Putamen (tissue), 1 donor: ENCODE results near the gene KCNG1.
"Not testable (repeated sequence)": the region's sequence is repeated elsewhere in the genome, so short reads cannot be mapped to it uniquely, and the experiment has no call there.

Experiments
- DNase-seq: peaks from one replicate; pipeline ENCODE4 v3.0.0-alpha.2; 2016; ENCODE audit warnings: low spot score

The KCNG1 gene

DNA sequence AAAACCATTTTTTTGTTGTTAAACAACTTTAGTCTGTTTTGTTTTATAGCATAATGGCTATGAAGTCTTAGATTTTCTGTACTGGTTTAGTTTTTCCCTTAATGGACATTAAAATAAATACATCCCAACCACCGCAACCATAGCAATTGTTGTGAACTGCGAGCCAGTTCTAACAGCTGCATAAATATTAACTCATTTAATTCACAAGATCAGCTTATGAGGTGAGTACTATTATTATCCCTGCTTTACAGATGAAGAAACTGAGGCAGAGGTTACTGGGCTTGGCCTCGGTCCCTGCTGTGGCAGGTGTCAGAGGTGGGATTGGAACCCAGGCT, 41.2 kb downstream of the KCNG1 start:
- DNase-seq, result no peak

DNA sequence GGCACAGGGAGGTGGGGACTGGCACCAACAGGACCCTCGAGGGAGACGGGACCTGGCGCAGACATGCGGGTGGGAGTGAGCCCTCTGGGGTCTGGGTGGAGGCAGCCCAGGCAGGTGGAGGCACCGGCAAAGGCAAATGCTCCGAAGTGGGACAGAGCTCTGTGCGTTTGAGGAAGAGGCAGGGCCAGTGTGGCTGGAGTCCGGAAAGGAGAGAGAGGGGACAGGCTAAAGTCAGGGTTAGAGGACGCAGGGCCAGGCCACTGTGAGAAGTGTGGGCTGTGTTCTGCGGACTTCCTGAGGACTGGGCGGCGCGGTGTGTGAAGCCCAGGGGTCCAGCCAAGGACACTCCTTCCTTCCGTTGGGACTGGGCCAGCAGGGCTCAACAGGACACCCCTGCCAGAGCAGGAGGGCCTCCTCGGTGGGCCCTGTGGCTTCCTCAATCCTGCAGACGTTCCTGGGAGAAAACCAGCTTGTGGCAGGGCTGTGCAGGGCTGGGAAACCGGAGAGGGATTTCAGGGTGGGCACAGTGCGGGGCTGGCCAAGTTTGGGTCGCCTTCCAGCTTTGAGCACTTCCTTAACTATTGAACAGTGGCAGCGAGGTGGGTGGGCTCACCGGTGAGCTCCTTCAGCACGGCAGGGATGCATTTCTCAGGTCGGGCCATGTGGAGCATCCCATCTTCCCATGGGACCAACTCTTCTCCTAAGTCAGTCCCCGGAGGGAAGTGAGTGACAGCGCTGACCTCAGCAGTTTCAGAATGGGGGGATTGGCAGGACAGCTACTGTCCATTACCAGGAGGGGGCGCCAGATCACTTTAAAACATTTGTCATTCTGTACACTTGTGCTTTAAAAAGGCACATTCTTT, 41.8 kb downstream of the KCNG1 start:
- DNase-seq, result no peak

GRCh38 chr20:50980071-50980681, 42.7 kb downstream of the KCNG1 start:
- no peak for DNase-seq

- DNase-seq, result not testable (repeated sequence)
These were observed 44.4 kb downstream of the KCNG1 start for GRCh38 chr20:50978533-50978932.

GRCh38 chr20:50977066-50978021, 45.6 kb downstream of the KCNG1 start:
- DNase-seq, result no peak

- DNase-seq, result no peak
These were observed 47.1 kb downstream of the KCNG1 start for GRCh38 chr20:50975701-50976330.

- no peak for DNase-seq
These were observed 53.0 kb downstream of the KCNG1 start for GRCh38 chr20:50969912-50970311.

GRCh38 chr20:50969435-50969834, 53.5 kb downstream of the KCNG1 start:
- no peak for DNase-seq

DNA sequence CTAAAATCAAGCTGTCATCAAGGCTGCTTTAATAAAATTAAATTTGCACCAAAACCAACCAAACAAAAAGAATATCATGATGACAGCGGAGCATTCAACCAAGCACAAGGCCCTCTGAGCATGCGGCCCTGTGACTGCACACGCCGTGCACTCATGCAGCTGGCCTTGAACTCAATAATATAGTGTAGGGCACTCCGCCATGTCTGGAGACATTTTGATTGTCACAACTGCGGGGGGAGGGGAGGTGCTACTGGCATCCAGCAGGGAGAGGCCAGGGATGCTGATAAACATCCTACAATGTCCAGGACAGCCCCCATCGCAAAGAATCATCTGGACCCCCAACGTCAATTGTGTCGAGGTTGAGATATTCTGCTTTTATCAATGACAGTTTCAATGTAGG, 54.6 kb downstream of the KCNG1 start:
- no peak for DNase-seq

DNA sequence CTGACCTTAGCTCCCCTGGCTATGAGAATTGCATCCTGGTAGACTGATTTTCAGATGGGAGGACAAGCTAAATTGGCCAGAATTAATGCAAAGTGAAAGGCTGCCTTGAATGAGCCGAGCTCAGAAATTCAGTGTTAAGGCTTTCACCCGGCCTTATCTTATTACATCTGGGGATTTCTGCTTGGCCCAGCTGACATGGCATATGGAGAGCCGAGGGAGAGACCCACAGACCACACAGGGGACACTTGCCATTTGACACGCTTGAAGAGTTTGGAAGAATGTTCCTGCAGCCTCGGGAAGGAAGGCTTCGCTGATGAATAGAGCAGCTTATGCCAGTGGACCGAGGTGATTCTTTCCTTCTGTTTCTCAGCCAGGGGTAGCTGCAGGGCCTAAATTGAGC, 55.3 kb downstream of the KCNG1 start:
- DNase-seq, result no peak

- no peak for DNase-seq
These were observed 63.3 kb downstream of the KCNG1 start for GRCh38 chr20:50959543-50960126.

GRCh38 chr20:50958615-50959542, 64.0 kb downstream of the KCNG1 start, which contains the start of gene MOCS3:
MOCS3 (plus strand) TSS chr20:50958818; CDS start chr20:50958843, 25 bp downstream.
- DNase-seq, result peak; percentile 90

GRCh38 chr20:50957798-50958614, 64.9 kb downstream of the KCNG1 start, which contains the start of gene DPM1:
DPM1 (minus strand) TSS chr20:50958532; CDS start chr20:50958523, 9 bp downstream.
- peak; percentile 91 for DNase-seq

DNA sequence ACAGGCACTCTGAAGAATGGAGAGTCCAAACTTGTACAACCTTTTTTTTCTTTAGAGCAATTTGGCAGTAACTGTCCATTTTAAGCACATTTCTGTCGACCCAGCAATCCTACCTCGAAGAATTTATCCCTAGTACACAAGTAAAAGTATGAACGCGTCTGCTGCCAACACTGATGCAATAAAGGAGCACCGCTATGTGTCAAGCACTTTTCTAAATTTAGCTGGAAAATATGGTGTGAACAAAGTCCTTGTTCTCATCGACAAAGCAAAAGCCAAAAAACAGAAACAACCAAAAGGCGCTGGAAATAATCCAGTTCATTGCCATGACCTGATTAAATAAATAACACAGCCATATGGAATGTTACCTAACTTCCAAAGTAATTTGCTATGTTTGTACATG, 65.6 kb downstream of the KCNG1 start:
- no peak for DNase-seq

- no peak for DNase-seq
These were observed 69.1 kb downstream of the KCNG1 start for GRCh38 chr20:50953821-50954220.
